Loucy (cell line): Measurements from ENCODE around the gene CCR7.

ENCODE experiments used
- CTCF ChIP-seq: fragments of 200-600 bp; sonication (generic); conservative IDR thresholded peaks from 2 replicates; pipeline ENCODE4 v1.5.1; 2014; ENCODE audit warnings: mild to moderate bottlenecking, antibody characterized with exemption, low read length
- EZH2phosphoT487 ChIP-seq: fragments of 200-600 bp; IDR thresholded peaks from 2 replicates; pipeline ENCODE4 v1.6.1; 2018; ENCODE audit warnings: antibody characterized with exemption, mild to moderate bottlenecking, moderate library complexity, borderline replicate concordance

GRCh38 chr17:40541873-40542557, 23.3 kb downstream of the CCR7 start:
- no peak for TF ChIP-seq CTCF
- TF ChIP-seq EZH2phosphoT487 = no peak
